ENCODE measurements around the gene HNRNPK.

Gene HNRNPK

DNA sequence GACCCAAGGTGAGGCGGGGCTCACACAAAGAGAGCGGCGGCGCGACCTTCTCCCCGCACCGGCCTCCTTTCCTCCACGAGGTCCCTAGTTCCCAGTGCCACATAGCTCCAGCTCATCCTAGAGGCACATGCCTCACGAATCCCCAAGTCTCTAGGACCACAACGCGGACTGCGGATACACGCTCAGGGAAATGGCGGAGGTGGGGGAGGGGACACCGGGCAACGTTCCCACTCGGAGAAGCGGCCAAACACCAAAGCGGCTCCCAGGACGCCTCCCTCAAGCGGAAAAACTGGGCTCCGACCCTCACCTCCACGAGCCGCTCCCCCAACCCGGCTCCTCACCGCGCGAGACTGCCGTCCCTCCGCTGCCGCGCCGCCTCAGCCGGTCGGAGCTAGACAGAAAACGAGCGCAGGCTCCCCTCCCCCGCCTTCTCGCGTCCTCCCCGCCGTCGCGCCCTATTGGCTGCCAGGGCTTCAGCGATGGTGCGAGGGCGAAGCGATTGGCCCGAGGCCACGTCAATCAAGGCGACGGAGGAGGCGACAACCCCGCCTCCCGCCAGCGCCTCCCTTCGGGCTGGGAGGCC is at the start of gene HNRNPK:
Gene HNRNPK (minus strand): TSS at position 404 of the 583 bp plus-strand sequence. CDS start 1,963 bp downstream, outside the sequence.
- peaks cover 43% of the 10 kb centered on the region for H3F3A ChIP-seq (ENCODE audit: insufficient read depth)

DNA sequence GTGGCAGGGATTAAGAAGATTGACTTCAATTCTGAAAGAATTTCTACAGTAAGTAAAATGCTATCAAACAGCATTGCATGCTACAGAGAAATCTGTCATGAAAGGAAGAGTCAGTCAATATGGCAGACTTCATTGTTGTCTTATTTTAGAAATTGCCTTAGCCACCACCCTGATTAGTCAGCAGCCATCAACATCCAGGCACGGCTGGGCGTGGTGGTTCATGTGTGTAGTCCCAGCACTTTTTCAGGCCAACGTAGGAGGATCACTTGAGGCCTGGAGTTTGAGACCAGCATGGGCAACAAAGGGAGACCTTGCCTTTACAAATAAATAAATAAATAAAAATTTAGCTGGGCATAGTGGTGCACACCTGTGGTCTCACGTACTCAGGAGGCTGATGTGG is 47.2 kb upstream of the HNRNPK start:
- Histone ChIP-seq H3K27me3 (ENCODE audit: low read length) (no peaks in the 10 kb centered on the region), H2AFZ (ENCODE audit: low read depth, low read length, severe bottlenecking) (no peak overlapping the region), H3F3A (ENCODE audit: insufficient read depth) (no peaks in the 10 kb centered on the region), H3K9ac (ENCODE audit: low read length) (no peak overlapping the region), H3K27ac (ENCODE audit: low read depth, low read length) (no peak overlapping the region), H3K9me3 (ENCODE audit: insufficient read depth, low read length) (no peaks in the 10 kb centered on the region), H3K9me2 (replicated peaks; ENCODE audit: insufficient read depth, low read length) (no peaks in the 10 kb centered on the region), H3K4me2 (ENCODE audit: low read depth, low read length, poor library complexity, severe bottlenecking) (no peak overlapping the region), H3K36me3 (ENCODE audit: low read length) (no peaks in the 10 kb centered on the region), H3K4me3 (ENCODE audit: insufficient read depth, low read length, poor library complexity, severe bottlenecking) (no peak overlapping the region), H3K79me2 (ENCODE audit: insufficient read depth, low read length) (no peaks in the 10 kb centered on the region), H4K20me1 (ENCODE audit: low read depth, low read length) (no peaks in the 10 kb centered on the region)
- TF ChIP-seq, protein P1, sequence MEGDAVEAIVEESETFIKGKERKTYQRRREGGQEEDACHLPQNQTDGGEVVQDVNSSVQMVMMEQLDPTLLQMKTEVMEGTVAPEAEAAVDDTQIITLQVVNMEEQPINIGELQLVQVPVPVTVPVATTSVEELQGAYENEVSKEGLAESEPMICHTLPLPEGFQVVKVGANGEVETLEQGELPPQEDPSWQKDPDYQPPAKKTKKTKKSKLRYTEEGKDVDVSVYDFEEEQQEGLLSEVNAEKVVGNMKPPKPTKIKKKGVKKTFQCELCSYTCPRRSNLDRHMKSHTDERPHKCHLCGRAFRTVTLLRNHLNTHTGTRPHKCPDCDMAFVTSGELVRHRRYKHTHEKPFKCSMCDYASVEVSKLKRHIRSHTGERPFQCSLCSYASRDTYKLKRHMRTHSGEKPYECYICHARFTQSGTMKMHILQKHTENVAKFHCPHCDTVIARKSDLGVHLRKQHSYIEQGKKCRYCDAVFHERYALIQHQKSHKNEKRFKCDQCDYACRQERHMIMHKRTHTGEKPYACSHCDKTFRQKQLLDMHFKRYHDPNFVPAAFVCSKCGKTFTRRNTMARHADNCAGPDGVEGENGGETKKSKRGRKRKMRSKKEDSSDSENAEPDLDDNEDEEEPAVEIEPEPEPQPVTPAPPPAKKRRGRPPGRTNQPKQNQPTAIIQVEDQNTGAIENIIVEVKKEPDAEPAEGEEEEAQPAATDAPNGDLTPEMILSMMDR (IDR thresholded peaks at IDR 0.05; ENCODE audit: insufficient read depth, low read length, poor library complexity, severe bottlenecking), result no peak
- TF ChIP-seq EZH2phosphoT487 (conservative IDR thresholded peaks at IDR 0.05; ENCODE audit: low read length), result no peak

More for the DNA sequence above, at the start of gene HNRNPK:
- Histone ChIP-seq H3K4me3 (ENCODE audit: insufficient read depth, low read length, poor library complexity, severe bottlenecking) (peak within 1 kb of the TSS; percentile 99), H2AFZ (ENCODE audit: low read depth, low read length, severe bottlenecking) (no peak within 1 kb of the TSS), H3K36me3 (ENCODE audit: low read length) (peaks cover 43% of the 10 kb centered on the region), H3K27ac (ENCODE audit: low read depth, low read length) (peak within 1 kb of the TSS; percentile 87), H3K4me2 (ENCODE audit: low read depth, low read length, poor library complexity, severe bottlenecking) (peak within 1 kb of the TSS; percentile 94), H3K27me3 (ENCODE audit: low read length) (no peaks in the 10 kb centered on the region), H3K9me3 (ENCODE audit: insufficient read depth, low read length) (no peaks in the 10 kb centered on the region), H3K79me2 (ENCODE audit: insufficient read depth, low read length) (peaks cover 94% of the 10 kb centered on the region), H4K20me1 (ENCODE audit: low read depth, low read length) (peaks cover 43% of the 10 kb centered on the region), H3K9ac (ENCODE audit: low read length) (peak within 1 kb of the TSS; percentile 96), H3K9me2 (replicated peaks; ENCODE audit: insufficient read depth, low read length) (no peaks in the 10 kb centered on the region)
- TF ChIP-seq, protein P1 (IDR thresholded peaks at IDR 0.05; ENCODE audit: insufficient read depth, low read length, poor library complexity, severe bottlenecking), result peak; percentile 15
- TF ChIP-seq EZH2phosphoT487 (conservative IDR thresholded peaks at IDR 0.05; ENCODE audit: low read length), result no peak

DNA sequence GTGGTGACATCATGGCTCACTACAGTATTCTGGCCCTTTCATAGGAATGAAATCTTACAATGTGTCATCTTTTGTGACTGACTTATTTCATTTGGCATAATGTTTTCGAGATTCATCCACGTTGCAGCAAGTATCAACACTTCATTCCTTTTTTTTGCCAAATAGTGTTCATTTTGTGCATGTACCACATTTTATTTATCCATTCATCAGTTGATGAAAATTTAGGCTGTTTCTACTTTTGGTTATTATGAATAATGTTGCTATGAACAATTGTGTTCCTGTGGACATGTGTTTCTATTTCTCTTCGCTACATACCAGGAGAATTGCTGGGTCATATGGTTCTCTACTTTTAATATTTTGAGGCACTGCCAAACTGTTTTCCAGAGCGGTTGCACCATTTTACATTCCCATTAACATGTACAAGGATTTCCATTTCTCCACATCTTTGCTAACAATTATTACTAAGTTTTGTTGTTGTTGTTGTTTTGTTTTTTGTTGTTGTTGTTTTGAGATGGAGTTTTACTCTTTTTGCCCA is 44.1 kb upstream of the HNRNPK start:
- Histone ChIP-seq H3K27ac (ENCODE audit: low read depth, low read length) (no peak overlapping the region), H3K79me2 (ENCODE audit: insufficient read depth, low read length) (no peaks in the 10 kb centered on the region), H3K9ac (ENCODE audit: low read length) (no peak overlapping the region), H3K4me2 (ENCODE audit: low read depth, low read length, poor library complexity, severe bottlenecking) (no peak overlapping the region), H3K9me3 (ENCODE audit: insufficient read depth, low read length) (no peaks in the 10 kb centered on the region), H4K20me1 (ENCODE audit: low read depth, low read length) (no peaks in the 10 kb centered on the region), H3K36me3 (ENCODE audit: low read length) (no peaks in the 10 kb centered on the region), H3K27me3 (ENCODE audit: low read length) (no peaks in the 10 kb centered on the region), H3K9me2 (replicated peaks; ENCODE audit: insufficient read depth, low read length) (no peaks in the 10 kb centered on the region), H3K4me3 (ENCODE audit: insufficient read depth, low read length, poor library complexity, severe bottlenecking) (no peak overlapping the region), H2AFZ (ENCODE audit: low read depth, low read length, severe bottlenecking) (no peak overlapping the region), H3F3A (ENCODE audit: insufficient read depth) (no peaks in the 10 kb centered on the region)
- TF ChIP-seq, protein P1 (IDR thresholded peaks at IDR 0.05; ENCODE audit: insufficient read depth, low read length, poor library complexity, severe bottlenecking), result no peak
- no peak for TF ChIP-seq EZH2phosphoT487 (conservative IDR thresholded peaks at IDR 0.05; ENCODE audit: low read length)

Data from SU-DHL-6 (cell line).